Measurements from ENCODE around the gene PER2. TPM values are rescaled to one million over a fixed set of nuclear protein-coding genes. Genes with fewer than 3 reads are reported as not detected.
A peak's percentile ranks its signal among the peaks of the same experiment; 100 is the strongest.

The PER2 gene
- total and polyA plus RNA-seq, 2 of the 4 experiments (the other 2 are of a cell fraction), result 1.7 to 3.2 TPM

DNA sequence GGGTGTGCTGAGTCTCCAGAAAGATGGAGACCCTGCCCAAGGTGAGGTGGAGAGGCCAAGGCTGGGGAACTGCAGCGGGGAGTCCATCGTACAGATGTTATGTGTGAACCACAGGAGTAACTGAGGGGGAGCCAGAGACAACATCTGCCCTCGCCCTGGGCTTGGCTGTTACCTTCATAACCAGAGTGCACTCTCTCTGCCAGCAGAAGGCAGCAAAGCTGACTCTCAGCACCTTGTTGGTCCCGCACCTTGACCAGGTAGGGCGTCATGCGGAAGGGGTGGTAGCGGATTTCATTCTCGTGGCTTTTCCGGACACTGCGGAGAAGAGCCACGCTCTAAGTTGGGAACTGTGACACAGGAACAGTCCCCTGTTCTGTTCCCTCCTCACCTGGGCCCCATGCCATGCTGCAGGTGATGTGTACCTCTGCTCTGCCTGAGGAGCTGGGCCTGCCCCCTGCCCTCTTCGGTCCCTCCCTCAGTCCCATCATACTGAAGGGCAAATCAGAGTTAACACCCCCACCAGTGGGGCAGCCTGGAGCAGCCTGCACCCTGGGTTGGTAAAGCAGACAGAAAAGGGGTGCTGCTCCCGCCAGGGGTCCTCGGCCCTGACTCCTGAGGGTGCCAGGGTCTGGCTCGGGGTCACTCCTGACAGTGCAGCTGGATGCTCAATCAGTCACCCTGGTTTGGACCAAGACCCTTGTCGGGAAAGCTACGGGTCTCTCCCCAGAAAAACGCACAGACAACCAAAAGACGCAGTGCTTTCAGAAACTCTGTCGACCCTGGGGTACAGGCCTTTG is 20.3 kb downstream of the PER2 start:
- Histone ChIP-seq H2BK15ac (ENCODE audit: low read depth, low read length) (no peak overlapping the region; the same call in 2 of the 3 replicates), H2BK20ac (ENCODE audit: low read depth, low read length) (peak overlapping the region; percentile 63; the same call in 1 of the 2 replicates), H3K9me1 (ENCODE audit: insufficient read depth, low read length) (peaks cover 6% of the 10 kb centered on the region; the same call in 1 of the 2 replicates), H4K5ac (ENCODE audit: low read depth, low read length) (peak overlapping the region; percentile 22; the same call in 1 of the 2 replicates), H3K9me3 (ENCODE audit: control insufficient read depth, insufficient read depth, low read length) (no peaks in the 10 kb centered on the region), H2BK5ac (ENCODE audit: low read depth, low read length, poor library complexity, severe bottlenecking) (peak overlapping the region; percentile 60), H3K4me3 (ENCODE audit: insufficient read depth, low read depth, low read length) (no peak overlapping the region), H3K9ac (ENCODE audit: low read depth, low read length) (no peak overlapping the region), H3K36me3 (ENCODE audit: control insufficient read depth, insufficient read depth, low read length) (peaks cover 13% of the 10 kb centered on the region), H3K23ac (ENCODE audit: low read depth, low read length) (no peak overlapping the region), H3K79me1 (ENCODE audit: low read depth in 1 of 2, low read length in 2 of 2) (no peaks in the 10 kb centered on the region), H4K8ac (ENCODE audit: low read depth in 2 of 2, low read length in 2 of 2) (peak overlapping the region in 1 of 2 experiments; percentile 35; a peak in 1 of 4 replicates), H4K20me1 (ENCODE audit: insufficient read depth, low read length) (no peaks in the 10 kb centered on the region), H3K4me2 (ENCODE audit: low read depth, low read length) (no peak overlapping the region), H3K27me3 (ENCODE audit: control insufficient read depth, insufficient read depth, low read length) (no peaks in the 10 kb centered on the region), H2AK5ac (ENCODE audit: low read depth, low read length) (peak overlapping the region; percentile 58; the same call in 1 of the 2 replicates), H2BK120ac (ENCODE audit: low read depth, low read length) (peak overlapping the region; percentile 27; the same call in 1 of the 2 replicates), H3K14ac (replicated peaks; ENCODE audit: low read depth, low read length) (0 out of 2 replicates have a peak overlapping the region, but pooled peaks have one; percentile 44), H3K56ac (ENCODE audit: extremely low read depth, insufficient read depth, low read length) (no peak overlapping the region), H2AFZ (replicated peaks; ENCODE audit: low read length, poor library complexity) (peak overlapping the region; percentile 65), H3K4ac (ENCODE audit: low read depth, low read length) (peak overlapping the region; percentile 60), H4K91ac (ENCODE audit: insufficient read depth, low read depth, low read length) (no peak overlapping the region), H3K27ac (ENCODE audit: insufficient read depth, low read length) (no peak overlapping the region), H2AK9ac (replicated peaks; ENCODE audit: low read depth, low read length, poor library complexity) (peak overlapping the region; percentile 81), H3K4me1 (ENCODE audit: control insufficient read depth, insufficient read depth, low read length) (0 out of 2 replicates have a peak, but pooled peaks cover 1% of the 10 kb centered on the region), H3K18ac (ENCODE audit: low read depth, low read length) (no peak overlapping the region)
- no peak for DNase-seq
- BruUV-seq (replicated peaks), result no TSS peak
- in situ Hi-C loops (cut with MboI; ENCODE audit: low sequenced_read_pairs) (no loop called here), intact Hi-C loops (cut with micrococcal nuclease) (loop anchor here (10.0 kb wide), 1 partner anchor 493 kb away; no protein-coding TSS in a partner anchor), dilution Hi-C loops (cut with HindIII; ENCODE audit: low sequenced_read_pairs, unreplicated experiment) (no loop called here)
- TF ChIP-seq SMC3 (IDR thresholded peaks at IDR 0.05; ENCODE audit: low read depth, low read length), result no peak
- TF ChIP-seq, protein P1, sequence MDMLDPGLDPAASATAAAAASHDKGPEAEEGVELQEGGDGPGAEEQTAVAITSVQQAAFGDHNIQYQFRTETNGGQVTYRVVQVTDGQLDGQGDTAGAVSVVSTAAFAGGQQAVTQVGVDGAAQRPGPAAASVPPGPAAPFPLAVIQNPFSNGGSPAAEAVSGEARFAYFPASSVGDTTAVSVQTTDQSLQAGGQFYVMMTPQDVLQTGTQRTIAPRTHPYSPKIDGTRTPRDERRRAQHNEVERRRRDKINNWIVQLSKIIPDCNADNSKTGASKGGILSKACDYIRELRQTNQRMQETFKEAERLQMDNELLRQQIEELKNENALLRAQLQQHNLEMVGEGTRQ (IDR thresholded peaks at IDR 0.05; ENCODE audit: low read depth, low read length), result no peak
- POLR2A ChIA-PET (ENCODE audit: unreplicated experiment), result no interaction called here
- 93% methylated on average over 12 of the region's 20 CpGs; no CpG with 5 or more reads in 1 of the 2 experiments for WGBS, 2 experiments (ENCODE audit: extremely low coverage in 2 of 2, insufficient read length in 1 of 2)
- CTCF ChIA-PET, result no interaction called here
- no peak for ATAC-seq (ENCODE audit: low read depth)

All from IMR-90 (cell line).